ENCODE results near the gene IFT172.

- TF ChIP-seq, protein P1, sequence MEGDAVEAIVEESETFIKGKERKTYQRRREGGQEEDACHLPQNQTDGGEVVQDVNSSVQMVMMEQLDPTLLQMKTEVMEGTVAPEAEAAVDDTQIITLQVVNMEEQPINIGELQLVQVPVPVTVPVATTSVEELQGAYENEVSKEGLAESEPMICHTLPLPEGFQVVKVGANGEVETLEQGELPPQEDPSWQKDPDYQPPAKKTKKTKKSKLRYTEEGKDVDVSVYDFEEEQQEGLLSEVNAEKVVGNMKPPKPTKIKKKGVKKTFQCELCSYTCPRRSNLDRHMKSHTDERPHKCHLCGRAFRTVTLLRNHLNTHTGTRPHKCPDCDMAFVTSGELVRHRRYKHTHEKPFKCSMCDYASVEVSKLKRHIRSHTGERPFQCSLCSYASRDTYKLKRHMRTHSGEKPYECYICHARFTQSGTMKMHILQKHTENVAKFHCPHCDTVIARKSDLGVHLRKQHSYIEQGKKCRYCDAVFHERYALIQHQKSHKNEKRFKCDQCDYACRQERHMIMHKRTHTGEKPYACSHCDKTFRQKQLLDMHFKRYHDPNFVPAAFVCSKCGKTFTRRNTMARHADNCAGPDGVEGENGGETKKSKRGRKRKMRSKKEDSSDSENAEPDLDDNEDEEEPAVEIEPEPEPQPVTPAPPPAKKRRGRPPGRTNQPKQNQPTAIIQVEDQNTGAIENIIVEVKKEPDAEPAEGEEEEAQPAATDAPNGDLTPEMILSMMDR (IDR thresholded peaks at IDR 0.05), result no peak
- TF ChIP-seq POLR2A (IDR thresholded peaks at IDR 0.05), result no peak
Observed at GRCh38 chr2:27495840-27496356, 6.4 kb upstream of the IFT172 start.

Data from uterus (tissue), 2 donors.